Mesodermal cell (in vitro differentiated cells): ENCODE measurements around the gene FRMD8.
A peak's percentile ranks its signal among the peaks of the same experiment; 100 is the strongest.

Experiments
- H3K27ac ChIP-seq: 2 replicates; pipeline ENCODE4 v1.7.0; 2013; ENCODE audit warnings: mild to moderate bottlenecking, low read depth, low read length, moderate library complexity; ENCODE audit not compliant: severe bottlenecking
- H3K36me3 ChIP-seq: 2 replicates; pipeline ENCODE4 v1.7.1; 2013; ENCODE audit warnings: mild to moderate bottlenecking, low read length, moderate library complexity; ENCODE audit not compliant: control insufficient read depth, insufficient read depth
- H3K4me1 ChIP-seq: one replicate; pipeline ENCODE4 v1.7.1; 2013; ENCODE audit warnings: mild to moderate bottlenecking, low read length; ENCODE audit not compliant: insufficient read depth, control insufficient read depth, poor library complexity, severe bottlenecking
- H3K4me3 ChIP-seq: 2 replicates; pipeline ENCODE4 v1.7.0; 2013; ENCODE audit warnings: low read length, control low read depth, mild to moderate bottlenecking; ENCODE audit not compliant: insufficient read depth, poor library complexity, severe bottlenecking; ENCODE audit errors: extremely low read depth
- H3K9me3 ChIP-seq: 2 replicates; pipeline ENCODE4 v1.7.1; 2013; ENCODE audit warnings: mild to moderate bottlenecking, low read length, moderate library complexity; ENCODE audit not compliant: control insufficient read depth
- WGBS, 2 experiments: methylation state at CpG; one replicate each; pipeline ENCODE4 v1.1.5; 2013; ENCODE audit warnings: missing lambda C conversion rate in 2 of 2; ENCODE audit not compliant: insufficient coverage in 2 of 2; 5-methylcytosine and 5-hydroxymethylcytosine counted together

FRMD8 gene

GRCh38 chr11:65382804-65383368, 3.6 kb upstream of the FRMD8 start:
- Histone ChIP-seq H3K4me1 (peaks cover 36% of the 10 kb centered on the region), H3K4me3 (peak overlapping the region; percentile 21), H3K36me3 (peaks cover 1% of the 10 kb centered on the region), H3K9me3 (no peaks in the 10 kb centered on the region), H3K27ac (peak overlapping the region; percentile 99)
- 79 to 84% methylated on average over 8 to 11 of the region's 12 CpGs for WGBS, 2 experiments

GRCh38 chr11:65383778-65384177, 2.7 kb upstream of the FRMD8 start:
- peak overlapping the region; percentile 99 for H3K27ac ChIP-seq
- WGBS, 2 experiments = 90 to 100% methylated on average over 4 to 5 of the region's 6 CpGs

GRCh38 chr11:65384301-65384889, 2.0 kb upstream of the FRMD8 start:
- Histone ChIP-seq H3K36me3 (peaks cover 17% of the 10 kb centered on the region), H3K4me1 (peaks cover 41% of the 10 kb centered on the region), H3K4me3 (no peak overlapping the region), H3K27ac (peak overlapping the region; percentile 99), H3K9me3 (no peaks in the 10 kb centered on the region)
- WGBS, 2 experiments = 87 to 88% methylated on average over 7 to 8 of the region's 8 CpGs

More at GRCh38 chr11:65383778-65384177, 2.7 kb upstream of the FRMD8 start:
- peaks cover 10% of the 10 kb centered on the region for H3K36me3 ChIP-seq
- H3K4me3 ChIP-seq = no peak overlapping the region
- peaks cover 36% of the 10 kb centered on the region for H3K4me1 ChIP-seq
- H3K9me3 ChIP-seq = no peaks in the 10 kb centered on the region

- WGBS, 2 experiments = 92 to 96% methylated on average over 4 of the region's 4 CpGs
- H3K4me1 ChIP-seq = peaks cover 55% of the 10 kb centered on the region
- peak overlapping the region; percentile 86 for H3K4me3 ChIP-seq
- H3K9me3 ChIP-seq = no peaks in the 10 kb centered on the region
- H3K27ac ChIP-seq = peak overlapping the region; percentile 10
- peaks cover 53% of the 10 kb centered on the region for H3K36me3 ChIP-seq
These were observed 2.3 kb downstream of the FRMD8 start for GRCh38 chr11:65388731-65389130.

- Histone ChIP-seq H3K4me1 (peaks cover 48% of the 10 kb centered on the region), H3K36me3 (peaks cover 60% of the 10 kb centered on the region), H3K9me3 (no peaks in the 10 kb centered on the region), H3K4me3 (peak overlapping the region; percentile 86), H3K27ac (peak overlapping the region; percentile 81)
- 94% methylated on average over 18 to 20 of the region's 20 CpGs for WGBS, 2 experiments
These were observed 3.0 kb downstream of the FRMD8 start for GRCh38 chr11:65389294-65389980.

- WGBS, 2 experiments = 67 to 68% methylated on average over 10 of the region's 21 CpGs
- peak overlapping the region; percentile 81 for H3K27ac ChIP-seq
- H3K4me3 ChIP-seq = peak overlapping the region; percentile 86
- H3K9me3 ChIP-seq = no peaks in the 10 kb centered on the region
- H3K36me3 ChIP-seq = peaks cover 68% of the 10 kb centered on the region
- peaks cover 45% of the 10 kb centered on the region for H3K4me1 ChIP-seq
These were observed 3.9 kb downstream of the FRMD8 start for GRCh38 chr11:65390099-65390941.

GRCh38 chr11:65390996-65391395, 4.6 kb downstream of the FRMD8 start:
- peak overlapping the region; percentile 81 for H3K27ac ChIP-seq
- H3K4me3 ChIP-seq = no peak overlapping the region
- H3K4me1 ChIP-seq = peaks cover 41% of the 10 kb centered on the region
- peaks cover 74% of the 10 kb centered on the region for H3K36me3 ChIP-seq
- WGBS, 2 experiments = 55 to 62% methylated on average over 4 to 8 of the region's 9 CpGs
- H3K9me3 ChIP-seq = no peaks in the 10 kb centered on the region

GRCh38 chr11:65392186-65392829, 5.9 kb downstream of the FRMD8 start:
- Histone ChIP-seq H3K4me3 (no peak overlapping the region), H3K27ac (no peak overlapping the region), H3K9me3 (no peaks in the 10 kb centered on the region), H3K36me3 (peaks cover 87% of the 10 kb centered on the region), H3K4me1 (peaks cover 41% of the 10 kb centered on the region)
- WGBS, 2 experiments = 79 to 91% methylated on average over 10 to 13 of the region's 13 CpGs

- Histone ChIP-seq H3K4me3 (no peak overlapping the region), H3K36me3 (peaks cover 92% of the 10 kb centered on the region), H3K4me1 (peaks cover 41% of the 10 kb centered on the region), H3K9me3 (no peaks in the 10 kb centered on the region), H3K27ac (no peak overlapping the region)
- 96 to 100% methylated on average over 4 to 5 of the region's 5 CpGs for WGBS, 2 experiments
These were observed 6.5 kb downstream of the FRMD8 start for GRCh38 chr11:65392899-65393298.

- Histone ChIP-seq H3K4me3 (no peak overlapping the region), H3K36me3 (peaks cover 92% of the 10 kb centered on the region)
These were observed 7.2 kb downstream of the FRMD8 start for GRCh38 chr11:65393513-65394079.

More at GRCh38 chr11:65393513-65394079, 7.2 kb downstream of the FRMD8 start:
- 88 to 90% methylated on average over 15 to 17 of the region's 17 CpGs for WGBS, 2 experiments
- no peaks in the 10 kb centered on the region for H3K9me3 ChIP-seq
- H3K27ac ChIP-seq = no peak overlapping the region
- peaks cover 41% of the 10 kb centered on the region for H3K4me1 ChIP-seq
